Parathyroid adenoma (tissue), 2 donors: Measurements from ENCODE around the gene GLIS1.

ENCODE experiments used
- H2AFZ ChIP-seq: fragments of 300-600 bp; sonication (generic); one replicate; pipeline ENCODE4 v1.7.0; 2017; ENCODE audit warnings: antibody characterized with exemption, mild to moderate bottlenecking
- H3K27ac ChIP-seq: fragments of 300-600 bp; sonication (generic); one replicate; pipeline ENCODE4 v1.7.0; 2017
- H3K27me3 ChIP-seq: fragments of 300-600 bp; sonication (generic); one replicate; pipeline ENCODE4 v1.7.0; 2017; ENCODE audit warnings: low read length; ENCODE audit not compliant: control insufficient read depth, insufficient read depth
- H3K36me3 ChIP-seq: fragments of 300-600 bp; sonication (generic); one replicate; pipeline ENCODE4 v1.7.0; 2017; ENCODE audit warnings: low read length; ENCODE audit not compliant: control insufficient read depth, insufficient read depth
- H3K4me1 ChIP-seq: fragments of 300-600 bp; sonication (generic); one replicate; pipeline ENCODE4 v1.7.0; 2017; ENCODE audit warnings: control low read depth
- H3K4me2 ChIP-seq: fragments of 300-600 bp; sonication (generic); one replicate; pipeline ENCODE4 v1.7.0; 2017; ENCODE audit warnings: low read length
- H3K4me3 ChIP-seq: fragments of 300-600 bp; sonication (generic); one replicate; pipeline ENCODE4 v1.7.0; 2017; ENCODE audit warnings: low read depth, low read length
- H3K79me2 ChIP-seq: fragments of 300-600 bp; sonication (generic); one replicate; pipeline ENCODE4 v1.7.0; 2017; ENCODE audit warnings: control low read depth
- H3K9ac ChIP-seq: fragments of 300-600 bp; sonication (generic); one replicate; pipeline ENCODE4 v1.7.0; 2017; ENCODE audit warnings: mild to moderate bottlenecking
- H3K9me3 ChIP-seq: fragments of 300-600 bp; sonication (generic); one replicate; pipeline ENCODE4 v1.7.0; 2017; ENCODE audit warnings: low read length; ENCODE audit not compliant: control insufficient read depth
- TF ChIP-seq, protein P1 (sequence below): fragments of 300-600 bp; sonication (generic); IDR thresholded peaks from one replicate; pipeline ENCODE4 v1.7.0; 2017; ENCODE audit warnings: antibody characterized with exemption, mild to moderate bottlenecking
- donor health status: primary hyperparathyroidism.

Gene GLIS1

DNA sequence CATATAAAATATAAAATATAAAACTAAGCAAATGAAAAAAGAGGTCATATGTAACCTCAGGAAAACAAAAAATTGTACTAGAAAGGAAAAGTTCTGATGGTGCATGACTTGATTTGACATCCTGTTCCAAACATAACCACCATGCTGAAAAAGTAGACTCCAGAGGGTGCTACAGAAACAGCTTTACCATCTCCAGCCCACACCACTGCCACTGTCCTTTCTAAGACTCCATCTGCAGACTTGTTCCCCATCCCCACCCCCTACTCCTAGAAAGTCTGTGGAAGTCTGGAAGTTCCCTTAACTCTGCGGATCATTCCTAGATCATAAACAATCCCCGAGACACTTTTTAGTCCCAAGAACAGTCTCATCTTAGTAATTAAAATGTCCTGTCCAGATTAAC, 20.5 kb downstream of the GLIS1 start:
- Histone ChIP-seq H3K4me1 (no peaks in the 10 kb centered on the region), H2AFZ (no peak overlapping the region), H3K9me3 (no peaks in the 10 kb centered on the region), H3K27ac (no peak overlapping the region), H3K9ac (no peak overlapping the region), H3K79me2 (no peaks in the 10 kb centered on the region), H3K4me3 (no peak overlapping the region), H3K4me2 (no peak overlapping the region), H3K27me3 (no peaks in the 10 kb centered on the region), H3K36me3 (no peaks in the 10 kb centered on the region)
- TF ChIP-seq, protein P1, sequence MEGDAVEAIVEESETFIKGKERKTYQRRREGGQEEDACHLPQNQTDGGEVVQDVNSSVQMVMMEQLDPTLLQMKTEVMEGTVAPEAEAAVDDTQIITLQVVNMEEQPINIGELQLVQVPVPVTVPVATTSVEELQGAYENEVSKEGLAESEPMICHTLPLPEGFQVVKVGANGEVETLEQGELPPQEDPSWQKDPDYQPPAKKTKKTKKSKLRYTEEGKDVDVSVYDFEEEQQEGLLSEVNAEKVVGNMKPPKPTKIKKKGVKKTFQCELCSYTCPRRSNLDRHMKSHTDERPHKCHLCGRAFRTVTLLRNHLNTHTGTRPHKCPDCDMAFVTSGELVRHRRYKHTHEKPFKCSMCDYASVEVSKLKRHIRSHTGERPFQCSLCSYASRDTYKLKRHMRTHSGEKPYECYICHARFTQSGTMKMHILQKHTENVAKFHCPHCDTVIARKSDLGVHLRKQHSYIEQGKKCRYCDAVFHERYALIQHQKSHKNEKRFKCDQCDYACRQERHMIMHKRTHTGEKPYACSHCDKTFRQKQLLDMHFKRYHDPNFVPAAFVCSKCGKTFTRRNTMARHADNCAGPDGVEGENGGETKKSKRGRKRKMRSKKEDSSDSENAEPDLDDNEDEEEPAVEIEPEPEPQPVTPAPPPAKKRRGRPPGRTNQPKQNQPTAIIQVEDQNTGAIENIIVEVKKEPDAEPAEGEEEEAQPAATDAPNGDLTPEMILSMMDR, result no peak

DNA sequence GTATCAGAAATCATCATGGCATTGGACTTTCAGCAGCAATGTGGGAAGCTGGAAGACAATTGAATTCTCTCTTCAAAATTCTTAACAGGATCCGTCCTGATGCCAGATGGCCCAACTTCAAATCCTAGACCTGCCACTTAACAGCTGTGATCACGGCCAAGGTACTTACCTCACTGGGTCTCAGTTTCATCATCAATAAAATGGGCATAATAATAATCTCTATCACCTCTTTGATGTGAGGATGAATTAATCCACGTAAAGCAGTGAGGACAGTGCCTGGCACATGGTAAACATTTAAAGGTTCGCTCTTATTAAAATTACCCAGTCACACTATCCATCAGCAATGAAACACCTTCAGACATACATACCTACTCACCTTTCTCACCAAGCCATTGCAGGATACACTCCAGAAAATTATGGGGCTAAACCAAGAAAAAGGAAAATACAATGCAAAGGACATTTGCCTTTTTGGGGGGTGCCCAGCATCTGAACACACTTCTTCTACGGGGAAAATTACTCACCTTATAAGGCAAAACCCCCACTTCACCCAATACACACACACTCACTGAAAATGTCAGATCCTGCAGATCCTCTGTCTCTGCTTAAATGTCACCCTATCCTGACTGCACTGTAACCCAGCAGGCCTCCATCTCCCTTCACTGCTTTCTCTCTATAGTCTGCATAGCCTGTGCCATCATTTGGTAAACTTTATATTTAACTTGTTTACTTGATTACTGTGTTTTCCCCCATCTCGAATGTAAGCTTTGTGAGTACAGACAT, 21.7 kb downstream of the GLIS1 start:
- H3K36me3 ChIP-seq, result no peaks in the 10 kb centered on the region

DNA sequence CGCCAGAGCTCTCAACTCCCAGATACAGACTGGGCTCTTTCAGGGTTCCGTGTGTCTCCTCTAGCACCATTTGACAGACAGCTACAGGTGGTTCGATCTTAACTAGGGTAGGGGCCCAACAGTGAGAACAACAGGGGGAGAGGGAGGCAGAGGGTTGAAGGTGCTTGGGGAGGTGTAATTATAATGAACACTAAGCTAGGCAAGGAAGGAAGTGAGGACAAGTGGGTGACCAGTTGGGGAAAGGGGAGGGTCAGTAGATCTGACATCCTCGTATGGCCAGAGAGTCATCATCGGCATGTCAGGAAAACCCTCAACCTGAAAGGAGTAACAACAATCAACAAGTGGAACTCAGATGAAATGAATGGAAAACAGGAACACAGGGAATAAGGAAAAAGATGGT, 22.8 kb downstream of the GLIS1 start:
- Histone ChIP-seq H3K27ac (no peak overlapping the region), H2AFZ (no peak overlapping the region), H3K9me3 (no peaks in the 10 kb centered on the region), H3K4me1 (no peaks in the 10 kb centered on the region), H3K36me3 (no peaks in the 10 kb centered on the region), H3K27me3 (no peaks in the 10 kb centered on the region), H3K4me2 (no peak overlapping the region), H3K4me3 (no peak overlapping the region), H3K9ac (no peak overlapping the region), H3K79me2 (no peaks in the 10 kb centered on the region)
- TF ChIP-seq, protein P1, result no peak

More for the DNA sequence above, 21.7 kb downstream of the GLIS1 start:
- no peaks in the 10 kb centered on the region for H3K9me3 ChIP-seq
- H3K4me2 ChIP-seq, result no peak overlapping the region
- H3K27ac ChIP-seq, result no peak overlapping the region
- no peaks in the 10 kb centered on the region for H3K79me2 ChIP-seq
- TF ChIP-seq, protein P1, result no peak
- no peak overlapping the region for H3K4me3 ChIP-seq
- H3K27me3 ChIP-seq, result no peaks in the 10 kb centered on the region
- H3K4me1 ChIP-seq, result no peaks in the 10 kb centered on the region
- no peak overlapping the region for H3K9ac ChIP-seq
- no peak overlapping the region for H2AFZ ChIP-seq

DNA sequence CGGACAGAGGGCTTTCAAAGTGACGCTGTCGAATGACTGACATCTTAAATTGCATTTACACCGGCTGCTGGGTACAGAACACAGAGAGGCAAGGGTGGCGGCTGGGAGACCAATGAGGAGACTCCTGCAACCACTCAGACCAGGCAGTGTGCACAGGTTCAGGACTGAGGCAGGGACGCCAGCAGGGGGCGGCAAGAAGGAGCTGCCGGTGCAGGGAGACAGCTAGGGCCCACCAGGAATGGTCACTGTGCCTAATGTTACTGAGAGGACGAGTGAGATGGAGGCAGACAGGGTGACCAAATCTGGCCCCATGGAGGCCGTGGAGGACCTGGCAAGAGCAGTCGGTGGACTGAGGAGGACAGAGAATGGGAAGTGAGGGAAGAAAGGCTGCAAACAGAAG, 23.5 kb downstream of the GLIS1 start:
- Histone ChIP-seq H3K4me2 (no peak overlapping the region), H3K9ac (no peak overlapping the region), H3K27ac (no peak overlapping the region), H3K9me3 (no peaks in the 10 kb centered on the region), H3K36me3 (no peaks in the 10 kb centered on the region), H3K4me3 (no peak overlapping the region), H3K79me2 (no peaks in the 10 kb centered on the region), H3K4me1 (no peaks in the 10 kb centered on the region), H2AFZ (no peak overlapping the region), H3K27me3 (no peaks in the 10 kb centered on the region)
- TF ChIP-seq, protein P1, result no peak

DNA sequence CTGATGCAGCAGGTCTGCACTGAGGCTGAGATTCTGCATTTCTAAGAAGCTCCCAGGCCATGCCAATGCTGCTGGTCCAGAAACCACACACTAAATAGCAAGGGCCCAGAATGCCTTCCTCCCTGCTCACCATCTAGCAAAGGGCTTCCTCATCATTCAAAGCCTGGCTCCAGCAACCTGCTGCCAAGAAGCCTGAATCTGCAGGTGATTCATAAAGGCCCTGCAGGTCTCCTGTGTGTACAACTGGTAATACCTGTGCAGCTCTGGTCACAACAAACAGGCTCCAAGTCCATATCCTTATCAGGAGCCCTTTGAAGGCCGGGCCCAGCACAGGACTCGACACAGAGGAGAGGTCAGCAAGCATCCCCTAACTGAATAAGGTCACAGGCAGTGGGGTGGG, 26.7 kb downstream of the GLIS1 start:
- no peak overlapping the region for H2AFZ ChIP-seq
- H3K27me3 ChIP-seq, result no peaks in the 10 kb centered on the region

More for the DNA sequence above, 26.7 kb downstream of the GLIS1 start:
- no peaks in the 10 kb centered on the region for H3K79me2 ChIP-seq
- no peak overlapping the region for H3K4me2 ChIP-seq
- H3K36me3 ChIP-seq, result no peaks in the 10 kb centered on the region
- no peaks in the 10 kb centered on the region for H3K4me1 ChIP-seq
- TF ChIP-seq, protein P1, result no peak
- H3K9me3 ChIP-seq, result no peaks in the 10 kb centered on the region
- no peak overlapping the region for H3K9ac ChIP-seq
- no peak overlapping the region for H3K4me3 ChIP-seq
- no peak overlapping the region for H3K27ac ChIP-seq
